Measurements from ENCODE around the gene THBS3. TPM values are rescaled to one million over a fixed set of nuclear protein-coding genes. Genes with fewer than 3 reads are reported as not detected.

Gene THBS3
- total RNA-seq, 1 experiment from 2014 or later, result 14.9 TPM

GRCh38 chr1:155182052-155182550 lies 25.6 kb downstream of the THBS3 start:
- peak; percentile 27 for DNase-seq
- Histone ChIP-seq H3K4me3 (ENCODE audit: insufficient read depth, low read depth, low read length) (no peak overlapping the region), H3K36me3 (replicated peaks; ENCODE audit: control insufficient read depth, insufficient read depth, low read length) (peaks cover 21% of the 10 kb centered on the region), H3K27me3 (ENCODE audit: control insufficient read depth, insufficient read depth, low read length) (no peaks in the 10 kb centered on the region)

GRCh38 chr1:155181371-155182051 lies 26.2 kb downstream of the THBS3 start:
- H3K36me3 ChIP-seq (replicated peaks; ENCODE audit: control insufficient read depth, insufficient read depth, low read length), result peaks cover 26% of the 10 kb centered on the region
- H3K27me3 ChIP-seq (ENCODE audit: control insufficient read depth, insufficient read depth, low read length), result no peaks in the 10 kb centered on the region
- peak; percentile 32 for DNase-seq
- no peak overlapping the region for H3K4me3 ChIP-seq (ENCODE audit: insufficient read depth, low read depth, low read length)

GRCh38 chr1:155179112-155180031 lies 28.3 kb downstream of the THBS3 start:
- Histone ChIP-seq H3K36me3 (replicated peaks; ENCODE audit: control insufficient read depth, insufficient read depth, low read length) (peaks cover 26% of the 10 kb centered on the region), H3K4me3 (ENCODE audit: insufficient read depth, low read depth, low read length) (no peak overlapping the region), H3K27me3 (ENCODE audit: control insufficient read depth, insufficient read depth, low read length) (no peaks in the 10 kb centered on the region)
- peak; percentile 44 for DNase-seq

- Histone ChIP-seq H3K36me3 (replicated peaks; ENCODE audit: control insufficient read depth, insufficient read depth, low read length) (peaks cover 26% of the 10 kb centered on the region), H3K27me3 (ENCODE audit: control insufficient read depth, insufficient read depth, low read length) (no peaks in the 10 kb centered on the region), H3K4me3 (ENCODE audit: insufficient read depth, low read depth, low read length) (no peak overlapping the region)
- peak; percentile 57 for DNase-seq
Measured at GRCh38 chr1:155178441-155179111, 29.1 kb downstream of the THBS3 start.

GRCh38 chr1:155177918-155178281 lies 29.8 kb downstream of the THBS3 start:
- H3K27me3 ChIP-seq (ENCODE audit: control insufficient read depth, insufficient read depth, low read length), result no peaks in the 10 kb centered on the region
- no peak overlapping the region for H3K4me3 ChIP-seq (ENCODE audit: insufficient read depth, low read depth, low read length)
- peaks cover 26% of the 10 kb centered on the region for H3K36me3 ChIP-seq (replicated peaks; ENCODE audit: control insufficient read depth, insufficient read depth, low read length)
- peak; percentile 36 for DNase-seq

GRCh38 chr1:155177192-155177917 lies 30.3 kb downstream of the THBS3 start:
- DNase-seq, result peak; percentile 30
- no peaks in the 10 kb centered on the region for H3K27me3 ChIP-seq (ENCODE audit: control insufficient read depth, insufficient read depth, low read length)
- H3K4me3 ChIP-seq (ENCODE audit: insufficient read depth, low read depth, low read length), result no peak overlapping the region
- H3K36me3 ChIP-seq (replicated peaks; ENCODE audit: control insufficient read depth, insufficient read depth, low read length), result peaks cover 26% of the 10 kb centered on the region

- no peak overlapping the region for H3K4me3 ChIP-seq (ENCODE audit: insufficient read depth, low read depth, low read length)
- no peaks in the 10 kb centered on the region for H3K27me3 ChIP-seq (ENCODE audit: control insufficient read depth, insufficient read depth, low read length)
- H3K36me3 ChIP-seq (replicated peaks; ENCODE audit: control insufficient read depth, insufficient read depth, low read length), result peaks cover 24% of the 10 kb centered on the region
- DNase-seq, result peak; percentile 97
Measured at GRCh38 chr1:155176544-155177071, 31.1 kb downstream of the THBS3 start.

- H3K36me3 ChIP-seq (replicated peaks; ENCODE audit: control insufficient read depth, insufficient read depth, low read length), result peaks cover 22% of the 10 kb centered on the region
- no peaks in the 10 kb centered on the region for H3K27me3 ChIP-seq (ENCODE audit: control insufficient read depth, insufficient read depth, low read length)
- DNase-seq, result peak; percentile 56
- no peak overlapping the region for H3K4me3 ChIP-seq (ENCODE audit: insufficient read depth, low read depth, low read length)
Measured at GRCh38 chr1:155175927-155176371, 31.7 kb downstream of the THBS3 start.

- peaks cover 22% of the 10 kb centered on the region for H3K36me3 ChIP-seq (replicated peaks; ENCODE audit: control insufficient read depth, insufficient read depth, low read length)
- no peaks in the 10 kb centered on the region for H3K27me3 ChIP-seq (ENCODE audit: control insufficient read depth, insufficient read depth, low read length)
- H3K4me3 ChIP-seq (ENCODE audit: insufficient read depth, low read depth, low read length), result peak overlapping the region; percentile 96; the same call in 1 of the 2 replicates
- peak; percentile 56 for DNase-seq
Measured at GRCh38 chr1:155175281-155175926, 32.3 kb downstream of the THBS3 start.

GRCh38 chr1:155174324-155175280 lies 33.1 kb downstream of the THBS3 start:
- H3K4me3 ChIP-seq (ENCODE audit: insufficient read depth, low read depth, low read length), result peak overlapping the region; percentile 96
- H3K27me3 ChIP-seq (ENCODE audit: control insufficient read depth, insufficient read depth, low read length), result no peaks in the 10 kb centered on the region
- DNase-seq, result peak; percentile 96

GRCh38 chr1:155173478-155174323 lies 34.0 kb downstream of the THBS3 start, which contains the start of gene TRIM46:
Gene TRIM46 (plus strand): TSS chr1:155173849. CDS start chr1:155173967, 118 bp downstream.
- peaks cover 16% of the 10 kb centered on the region for H3K36me3 ChIP-seq (replicated peaks; ENCODE audit: control insufficient read depth, insufficient read depth, low read length)
- H3K4me3 ChIP-seq (ENCODE audit: insufficient read depth, low read depth, low read length), result peak within 1 kb of the TSS; percentile 96
- H3K27me3 ChIP-seq (ENCODE audit: control insufficient read depth, insufficient read depth, low read length), result no peaks in the 10 kb centered on the region
- peak; percentile 95 for DNase-seq

More at GRCh38 chr1:155174324-155175280, 33.1 kb downstream of the THBS3 start:
- H3K36me3 ChIP-seq (replicated peaks; ENCODE audit: control insufficient read depth, insufficient read depth, low read length), result peaks cover 21% of the 10 kb centered on the region
